Kidney epithelial cell (primary cell): ENCODE results near the gene ABLIM1. TPM values are rescaled to one million over a fixed set of nuclear protein-coding genes. Genes with fewer than 3 reads are reported as not detected.

Source experiments
- DNase-seq: peaks from one replicate; pipeline ENCODE4 v3.0.0-alpha.2; 2010; ENCODE audit warnings: low read depth
- H3K27me3 ChIP-seq: 2 replicates; pipeline ENCODE4 v1.6.0; 2011; ENCODE audit warnings: low read length; ENCODE audit not compliant: control insufficient read depth, insufficient read depth
- H3K36me3 ChIP-seq: 2 replicates; pipeline ENCODE4 v1.5.1; 2011; ENCODE audit warnings: low read length; ENCODE audit not compliant: control insufficient read depth, insufficient read depth
- H3K4me3 ChIP-seq: 2 replicates; pipeline ENCODE4 v1.5.1; 2011; ENCODE audit warnings: low read depth, mild to moderate bottlenecking, control low read depth, low read length
- CTCF ChIP-seq: IDR thresholded peaks from 2 replicates; pipeline ENCODE4 v1.5.1; 2011; ENCODE audit warnings: mild to moderate bottlenecking, moderate library complexity, low read length, control low read depth, inconsistent platforms; ENCODE audit not compliant: insufficient read depth, poor library complexity, severe bottlenecking
- total RNA-seq: library from RNA; depleted of rRNA; stranded (reverse); fragments of >200 nt; gene quantifications from 2 replicates; pipeline ENCODE4 v1.2.3, GENCODE V29; 2015

Gene ABLIM1
- total RNA-seq, 1 donor from 2014 or later, result 41.9 TPM

GRCh38 chr10:114575417-114576131 lies 82.5 kb downstream of the ABLIM1 start:
- Histone ChIP-seq H3K27me3 (no peaks in the 10 kb centered on the region), H3K4me3 (no peak overlapping the region), H3K36me3 (peaks cover 1% of the 10 kb centered on the region)
- no peak for DNase-seq
- no peak for TF ChIP-seq CTCF

GRCh38 chr10:114573330-114574045 lies 84.6 kb downstream of the ABLIM1 start:
- H3K36me3 ChIP-seq, result peaks cover 1% of the 10 kb centered on the region
- no peak for TF ChIP-seq CTCF
- no peak for DNase-seq

GRCh38 chr10:114571316-114571999 lies 86.6 kb downstream of the ABLIM1 start:
- Histone ChIP-seq H3K36me3 (peaks cover 1% of the 10 kb centered on the region), H3K27me3 (no peaks in the 10 kb centered on the region), H3K4me3 (no peak overlapping the region)
- no peak for DNase-seq
- TF ChIP-seq CTCF, result no peak

More at GRCh38 chr10:114573330-114574045, 84.6 kb downstream of the ABLIM1 start:
- H3K27me3 ChIP-seq, result no peaks in the 10 kb centered on the region
- H3K4me3 ChIP-seq, result no peak overlapping the region

GRCh38 chr10:114566064-114566463 lies 92.0 kb downstream of the ABLIM1 start:
- no peak overlapping the region for H3K4me3 ChIP-seq
- no peaks in the 10 kb centered on the region for H3K27me3 ChIP-seq
- no peak for TF ChIP-seq CTCF
- no peaks in the 10 kb centered on the region for H3K36me3 ChIP-seq
- no peak for DNase-seq

- no peaks in the 10 kb centered on the region for H3K36me3 ChIP-seq
- DNase-seq, result no peak
- no peak overlapping the region for H3K4me3 ChIP-seq
- no peaks in the 10 kb centered on the region for H3K27me3 ChIP-seq
- TF ChIP-seq CTCF, result no peak
Observed at GRCh38 chr10:114565066-114565465, 93.0 kb downstream of the ABLIM1 start.
